GM10266 (cell line): ENCODE results near the gene TCP11.

Experiments
- DNase-seq: peaks from one replicate; pipeline ENCODE4 v3.0.0; 2012; ENCODE audit errors: extremely low spot score
- CTCF ChIP-seq: IDR thresholded peaks from 2 replicates; pipeline ENCODE4 v1.5.1; 2012; ENCODE audit warnings: mild to moderate bottlenecking, low read depth; ENCODE audit not compliant: control insufficient read depth, insufficient read depth; ENCODE audit errors: missing control alignments

Gene TCP11

GRCh38 chr6:35141007-35141655 is at the start of gene TCP11:
TSS of gene TCP11 (minus strand) at chr6:35141339. CDS start at chr6:35140870, 469 bp downstream.
- peak; percentile 24 for DNase-seq
- no peak for TF ChIP-seq CTCF

GRCh38 chr6:35190306-35190705 is 49.2 kb upstream of the TCP11 start:
- no peak for TF ChIP-seq CTCF
- DNase-seq: no peak

- DNase-seq: no peak
- TF ChIP-seq CTCF: no peak
These were observed 47.7 kb upstream of the TCP11 start for GRCh38 chr6:35188886-35189285.

GRCh38 chr6:35186571-35186970 is 45.4 kb upstream of the TCP11 start:
- TF ChIP-seq CTCF: no peak

GRCh38 chr6:35185971-35186370 is 44.8 kb upstream of the TCP11 start:
- no peak for TF ChIP-seq CTCF
- DNase-seq: no peak

More at GRCh38 chr6:35186571-35186970, 45.4 kb upstream of the TCP11 start:
- DNase-seq: no peak

GRCh38 chr6:35185302-35185681 is 44.2 kb upstream of the TCP11 start:
- DNase-seq: no peak
- TF ChIP-seq CTCF: no peak

- no peak for TF ChIP-seq CTCF
- no peak for DNase-seq
These were observed 43.6 kb upstream of the TCP11 start for GRCh38 chr6:35184580-35185301.
